AG09309 (cell line): ENCODE results near the gene GLYATL3.

Source experiments
- DNase-seq: peaks from one replicate; pipeline ENCODE4 v3.0.0-alpha.2; 2010; ENCODE audit warnings: low read depth
- H3K4me3 ChIP-seq: 2 replicates; pipeline ENCODE4 v1.5.1; 2011; ENCODE audit warnings: mild to moderate bottlenecking, low read depth, low read length, moderate library complexity; ENCODE audit not compliant: control insufficient read depth
- TF ChIP-seq, protein P1 (sequence below): IDR thresholded peaks from 2 replicates; pipeline ENCODE4 v1.5.1; 2011; ENCODE audit warnings: mild to moderate bottlenecking, low read depth, low read length, inconsistent platforms; ENCODE audit not compliant: insufficient read depth, control insufficient read depth; ENCODE audit errors: missing control alignments

Gene GLYATL3

DNA sequence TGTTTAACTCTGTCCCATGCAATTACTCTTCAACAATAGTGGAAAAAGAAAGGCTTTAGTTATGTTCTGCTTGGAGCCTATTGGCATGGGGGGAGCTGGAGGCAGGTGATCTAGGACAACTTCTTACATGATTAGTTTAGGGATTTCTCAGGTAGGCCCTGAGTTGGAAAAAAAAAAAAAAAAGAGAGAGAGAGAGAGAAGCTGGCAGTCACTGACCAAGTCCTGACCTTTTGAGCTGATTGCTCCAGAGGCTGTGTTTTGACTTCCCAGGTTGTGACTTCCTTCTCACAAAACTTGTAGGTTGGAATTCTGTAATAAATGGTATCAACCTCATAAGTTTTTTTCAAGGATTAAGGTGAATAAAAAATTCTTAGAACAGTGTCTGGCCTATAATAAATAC, 58.5 kb downstream of the GLYATL3 start:
- TF ChIP-seq, protein P1, sequence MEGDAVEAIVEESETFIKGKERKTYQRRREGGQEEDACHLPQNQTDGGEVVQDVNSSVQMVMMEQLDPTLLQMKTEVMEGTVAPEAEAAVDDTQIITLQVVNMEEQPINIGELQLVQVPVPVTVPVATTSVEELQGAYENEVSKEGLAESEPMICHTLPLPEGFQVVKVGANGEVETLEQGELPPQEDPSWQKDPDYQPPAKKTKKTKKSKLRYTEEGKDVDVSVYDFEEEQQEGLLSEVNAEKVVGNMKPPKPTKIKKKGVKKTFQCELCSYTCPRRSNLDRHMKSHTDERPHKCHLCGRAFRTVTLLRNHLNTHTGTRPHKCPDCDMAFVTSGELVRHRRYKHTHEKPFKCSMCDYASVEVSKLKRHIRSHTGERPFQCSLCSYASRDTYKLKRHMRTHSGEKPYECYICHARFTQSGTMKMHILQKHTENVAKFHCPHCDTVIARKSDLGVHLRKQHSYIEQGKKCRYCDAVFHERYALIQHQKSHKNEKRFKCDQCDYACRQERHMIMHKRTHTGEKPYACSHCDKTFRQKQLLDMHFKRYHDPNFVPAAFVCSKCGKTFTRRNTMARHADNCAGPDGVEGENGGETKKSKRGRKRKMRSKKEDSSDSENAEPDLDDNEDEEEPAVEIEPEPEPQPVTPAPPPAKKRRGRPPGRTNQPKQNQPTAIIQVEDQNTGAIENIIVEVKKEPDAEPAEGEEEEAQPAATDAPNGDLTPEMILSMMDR: no peak
- no peak for DNase-seq
- H3K4me3 ChIP-seq: no peak overlapping the region

DNA sequence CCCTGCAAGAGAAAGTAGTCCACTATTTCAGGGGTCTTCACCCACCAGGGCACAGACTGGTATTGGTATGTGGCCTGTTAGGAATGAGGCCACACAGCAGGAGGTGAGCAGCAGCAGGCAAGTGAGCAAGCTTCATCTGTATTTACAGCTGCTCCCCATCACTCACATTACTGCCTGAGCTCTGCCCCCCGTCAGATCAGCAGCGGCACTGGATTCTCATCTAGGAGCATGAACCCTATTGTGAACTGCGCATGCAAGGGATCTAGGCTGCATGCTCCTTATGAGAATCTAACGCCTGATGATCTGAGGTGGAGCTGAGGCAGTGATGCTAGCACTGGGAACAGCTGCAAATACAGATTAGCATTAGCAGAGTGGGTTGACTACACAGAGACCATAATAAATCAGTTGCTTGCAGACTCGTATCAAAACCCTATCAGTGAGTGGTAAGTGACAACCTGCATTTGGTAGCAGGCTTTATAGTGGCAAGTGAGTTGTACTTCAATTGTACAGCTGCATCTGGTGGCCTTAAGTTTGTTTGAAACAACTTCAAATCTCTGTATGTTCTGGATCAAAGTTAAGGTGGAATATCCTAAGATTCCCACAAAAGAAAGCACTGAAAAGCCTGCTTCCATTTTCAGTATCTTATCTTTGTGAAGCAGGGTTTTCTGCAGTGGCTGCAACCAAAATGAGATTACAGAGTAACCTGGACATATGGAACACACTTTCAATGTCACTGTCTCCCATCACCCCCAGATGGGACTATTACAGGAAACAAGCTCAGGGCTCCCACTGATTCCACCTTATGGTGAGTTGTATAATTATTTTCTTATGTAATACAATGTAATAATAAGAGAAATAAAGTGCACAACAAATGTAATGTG, 63.5 kb downstream of the GLYATL3 start:
- no peak for DNase-seq
- TF ChIP-seq, protein P1: no peak
- no peak overlapping the region for H3K4me3 ChIP-seq

DNA sequence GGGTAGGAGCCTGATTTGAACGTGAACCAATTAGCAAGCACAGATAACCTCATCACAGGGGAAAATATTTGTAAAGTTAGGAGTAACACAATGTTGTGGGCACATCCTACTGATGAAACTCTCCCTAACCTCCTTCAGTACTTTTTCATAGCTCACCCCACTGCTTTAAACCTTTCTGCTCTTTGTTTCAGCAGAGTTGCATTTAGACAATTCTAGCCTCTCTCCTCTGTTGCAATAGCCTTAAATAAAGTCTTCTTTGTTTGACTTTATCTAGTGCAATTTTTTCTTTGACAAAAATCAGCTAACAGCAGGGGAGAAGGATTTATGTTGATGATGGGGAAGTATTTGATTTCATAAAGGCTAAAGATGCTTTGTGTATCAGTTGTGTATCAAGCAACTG, 64.8 kb downstream of the GLYATL3 start:
- no peak for DNase-seq
- H3K4me3 ChIP-seq: no peak overlapping the region
- TF ChIP-seq, protein P1: no peak

DNA sequence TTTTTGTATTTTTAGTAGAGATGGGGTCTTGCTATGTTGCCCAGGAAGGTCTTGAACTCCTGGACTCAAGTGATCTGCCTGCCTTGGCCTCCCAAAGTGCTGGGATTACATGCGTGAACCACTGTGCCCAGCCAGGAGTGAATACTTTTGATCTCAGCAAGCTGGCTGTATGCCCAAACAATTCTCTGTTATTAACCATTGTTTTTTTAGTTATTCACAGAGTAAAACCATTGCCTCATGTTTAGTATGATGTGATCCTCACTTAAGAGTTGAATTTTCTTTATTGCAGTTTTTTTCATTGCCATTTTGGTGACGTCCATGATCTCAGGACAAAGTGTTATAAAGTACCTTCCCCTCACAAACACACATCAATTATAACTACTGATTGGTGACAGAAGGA, 65.5 kb downstream of the GLYATL3 start:
- TF ChIP-seq, protein P1: no peak
- DNase-seq: no peak
- H3K4me3 ChIP-seq: no peak overlapping the region

DNA sequence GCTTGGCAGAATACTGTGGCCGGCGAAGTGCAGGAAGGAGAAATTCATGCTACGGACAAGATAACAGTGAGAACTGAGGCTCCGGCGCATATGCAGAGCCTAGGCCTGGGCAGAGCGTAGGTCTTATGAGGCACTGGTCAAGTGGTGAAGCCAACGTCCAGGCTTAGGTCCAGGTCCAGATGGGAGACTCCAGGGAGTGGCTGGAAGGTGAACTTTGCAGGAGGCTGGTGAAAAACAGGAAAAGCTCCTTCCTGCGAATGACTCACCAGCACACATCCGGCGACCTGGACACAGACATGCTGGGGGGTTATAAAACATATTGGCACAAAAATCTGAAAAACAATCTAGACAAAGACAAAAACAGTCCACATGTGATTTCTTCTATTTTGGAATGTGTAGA, 66.1 kb downstream of the GLYATL3 start:
- DNase-seq: no peak
- no peak overlapping the region for H3K4me3 ChIP-seq
- TF ChIP-seq, protein P1: no peak

DNA sequence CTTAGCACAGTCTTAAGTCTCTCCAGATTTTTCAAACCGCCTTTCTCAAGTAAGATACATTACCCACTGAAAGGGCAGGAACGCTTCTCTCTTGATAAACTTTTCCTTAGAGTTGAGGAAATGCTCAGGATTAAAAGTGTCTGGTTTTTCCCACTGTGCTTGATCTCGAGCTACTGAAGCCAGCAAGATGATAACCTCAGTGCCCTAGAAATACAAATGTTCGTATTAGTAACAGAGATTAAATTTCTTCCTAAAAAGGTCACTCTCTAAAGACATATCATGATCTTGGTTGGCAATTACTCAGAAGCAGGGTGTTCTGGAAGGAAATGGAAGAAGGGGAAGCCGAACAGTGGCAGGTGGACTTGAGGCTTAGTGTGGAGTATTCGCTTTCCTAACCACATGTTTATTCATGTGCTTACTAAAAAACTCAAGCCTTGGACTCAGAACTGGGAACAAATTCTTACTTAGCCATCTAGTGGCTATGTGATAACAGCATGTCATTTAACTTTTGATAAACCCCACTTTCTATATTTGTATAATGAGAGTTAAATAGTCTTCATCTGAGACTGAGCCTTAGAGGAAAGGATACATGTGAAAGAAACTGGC, 70.9 kb downstream of the GLYATL3 start:
- no peak for DNase-seq
- TF ChIP-seq, protein P1: peak; percentile 12
- no peak overlapping the region for H3K4me3 ChIP-seq
